Measurements from ENCODE around the gene SIRT2.

Gene SIRT2

GRCh38 chr19:38919837-38920601 is 20.6 kb upstream of the SIRT2 start:
- no peak for DNase-seq

- DNase-seq: no peak
Observed at GRCh38 chr19:38918526-38918925, 19.1 kb upstream of the SIRT2 start.

- DNase-seq: no peak
Observed at GRCh38 chr19:38917921-38918491, 18.6 kb upstream of the SIRT2 start.

DNA sequence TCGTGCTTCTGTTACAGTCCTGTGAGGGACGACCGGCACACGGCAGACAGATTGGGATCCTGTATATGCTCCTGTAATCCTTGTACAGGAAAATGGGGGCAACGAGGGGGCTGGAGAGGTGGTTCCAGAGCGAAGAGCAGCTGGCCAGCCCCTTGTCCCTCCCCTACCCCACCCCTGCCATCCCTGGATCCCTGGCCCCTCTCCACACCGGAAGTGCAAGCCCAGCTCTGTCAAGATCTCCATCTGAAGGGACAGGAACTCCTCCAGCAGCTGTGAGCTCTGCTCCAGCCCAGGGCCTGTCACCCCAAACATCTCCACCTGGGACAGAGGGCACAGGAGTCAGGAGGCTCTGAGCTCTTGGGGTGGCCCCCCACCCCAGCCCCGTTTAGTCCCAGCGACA is 18.1 kb upstream of the SIRT2 start:
- no peak for DNase-seq

- DNase-seq: no peak
Observed at GRCh38 chr19:38915329-38916321, 16.2 kb upstream of the SIRT2 start.

GRCh38 chr19:38913958-38914357 is 14.5 kb upstream of the SIRT2 start:
- DNase-seq: no peak

GRCh38 chr19:38912600-38913514 is 13.4 kb upstream of the SIRT2 start:
- DNase-seq: no peak

- no peak for DNase-seq
Observed at GRCh38 chr19:38911388-38912001, 12.1 kb upstream of the SIRT2 start.

GRCh38 chr19:38910488-38910887 is 11.1 kb upstream of the SIRT2 start:
- no peak for DNase-seq

GRCh38 chr19:38908911-38909310 is 9.5 kb upstream of the SIRT2 start:
- no peak for DNase-seq

DNA sequence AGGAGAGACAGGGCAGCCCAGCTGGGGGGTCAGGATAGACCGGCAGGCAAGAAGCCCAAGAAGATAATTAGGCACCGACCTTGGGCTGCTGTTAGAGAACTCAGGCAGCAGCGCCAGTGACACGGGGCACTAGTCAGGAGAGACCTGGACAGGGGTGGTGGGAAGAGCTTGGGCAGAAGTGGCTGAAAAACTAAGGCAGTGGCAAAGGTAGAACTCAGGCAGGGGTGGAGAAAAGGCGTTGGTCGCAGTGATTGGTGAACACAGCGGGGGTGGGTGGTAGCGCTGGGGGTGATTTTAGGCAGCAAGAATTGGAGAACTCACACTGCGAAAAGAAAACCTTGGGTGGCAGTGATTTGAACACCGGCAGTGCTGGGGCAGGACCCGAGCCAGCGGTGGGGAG is 8.3 kb upstream of the SIRT2 start:
- DNase-seq: no peak

- DNase-seq: no peak
Observed at GRCh38 chr19:38907227-38907626, 7.8 kb upstream of the SIRT2 start.

GRCh38 chr19:38905620-38906019 is 6.2 kb upstream of the SIRT2 start:
- no peak for DNase-seq

DNA sequence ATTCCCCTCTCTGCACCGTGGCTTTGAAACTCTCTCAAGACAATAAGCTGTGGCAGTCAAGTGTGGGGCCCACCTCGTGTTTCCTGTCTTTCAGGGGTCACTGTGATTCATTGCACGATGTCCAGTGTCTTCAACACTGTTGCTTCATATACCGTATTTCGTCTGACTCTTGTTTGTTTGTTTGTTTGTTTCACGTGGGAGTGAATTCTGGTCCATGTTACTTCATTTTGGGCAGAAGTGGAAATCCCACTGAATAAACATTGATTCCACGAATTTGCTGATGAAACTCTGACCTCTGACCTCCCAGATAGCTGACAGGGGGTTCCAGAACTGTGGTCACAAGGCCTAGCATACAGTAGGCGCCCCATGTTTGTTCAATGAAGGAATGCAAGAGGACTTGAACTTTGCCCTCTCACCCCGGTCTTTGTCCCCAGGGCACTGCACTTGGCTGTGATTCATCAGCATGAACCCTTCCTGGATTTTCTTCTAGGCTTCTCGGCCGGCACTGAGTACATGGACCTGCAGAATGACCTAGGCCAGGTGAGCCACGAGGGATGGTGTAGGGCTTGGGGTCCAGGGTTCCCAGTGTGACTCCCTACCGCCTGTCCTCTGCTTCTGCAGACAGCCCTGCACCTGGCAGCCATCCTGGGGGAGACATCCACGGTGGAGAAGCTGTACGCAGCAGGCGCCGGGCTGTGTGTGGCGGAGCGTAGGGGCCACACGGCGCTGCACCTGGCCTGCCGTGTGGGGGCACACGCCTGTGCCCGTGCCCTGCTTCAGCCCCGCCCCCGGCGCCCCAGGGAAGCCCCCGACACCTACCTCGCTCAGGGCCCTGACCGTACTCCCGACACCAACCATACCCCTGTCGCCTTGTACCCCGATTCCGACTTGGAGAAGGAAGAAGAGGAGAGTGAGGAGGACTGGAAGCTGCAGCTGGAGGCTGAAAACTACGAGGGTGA is 5.4 kb upstream of the SIRT2 start:
- no peak for DNase-seq

DNA sequence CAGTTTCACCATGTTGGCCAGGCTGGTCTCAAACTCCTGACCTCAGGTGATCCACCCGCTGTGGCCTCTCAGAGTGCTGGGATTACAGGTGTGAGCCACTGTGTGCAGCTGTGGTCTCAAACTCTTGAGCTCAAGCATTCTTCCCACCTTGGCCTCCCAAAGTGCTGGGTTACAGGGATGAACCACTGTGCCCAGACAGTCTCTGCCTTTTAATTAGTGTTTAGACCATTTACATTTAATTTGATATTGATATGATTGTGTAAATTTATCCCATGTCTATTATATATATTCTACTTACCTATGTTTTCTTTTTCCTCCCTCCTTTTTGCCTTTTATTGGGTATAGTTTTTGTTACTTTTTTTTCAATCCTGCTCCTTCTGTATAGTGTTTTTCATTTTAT is 2.3 kb upstream of the SIRT2 start:
- no peak for DNase-seq

DNA sequence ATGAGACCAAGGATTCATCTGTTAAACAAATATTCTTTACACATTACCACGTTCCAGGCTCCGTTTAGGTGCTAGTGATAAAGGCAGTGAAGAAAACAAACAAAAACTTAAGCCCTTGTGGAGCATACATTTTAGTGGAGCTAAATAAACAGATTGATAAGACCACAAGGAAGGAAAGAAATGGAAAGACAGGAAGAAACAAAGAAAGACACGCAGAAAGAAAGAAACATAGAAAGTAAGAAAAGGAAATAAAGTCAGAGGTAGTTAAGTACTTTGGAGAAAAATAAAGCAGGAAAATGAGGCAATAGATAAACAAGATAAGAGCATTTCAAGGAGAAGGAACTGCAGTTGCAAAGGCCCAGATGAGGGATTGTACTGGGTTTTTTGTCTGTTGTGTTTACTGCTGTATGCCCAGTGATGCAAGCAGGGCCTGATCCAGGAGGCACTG is 1.3 kb upstream of the SIRT2 start:
- DNase-seq: peak; percentile 14

DNA sequence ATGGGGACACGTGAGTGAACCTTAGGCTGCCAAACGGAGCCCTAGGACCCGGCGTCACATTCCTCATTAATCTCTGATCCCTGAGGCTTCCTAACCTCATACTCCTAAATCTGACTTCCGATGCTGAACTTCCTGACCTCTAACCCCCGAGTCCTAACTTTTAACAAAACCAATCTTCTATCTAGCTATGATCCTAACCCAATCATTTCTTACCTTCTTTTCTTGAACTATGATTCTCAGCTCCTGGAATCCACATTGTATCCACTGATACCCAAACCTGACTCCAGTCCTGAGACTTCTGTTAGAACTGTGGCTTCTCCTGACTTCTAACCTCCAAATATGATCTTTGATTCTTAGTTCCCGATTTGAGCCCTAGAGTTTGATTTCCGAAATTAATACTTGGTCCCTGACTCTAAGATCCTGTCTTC is 798 bp upstream of the SIRT2 start:
- peak; percentile 55 for DNase-seq

DNA sequence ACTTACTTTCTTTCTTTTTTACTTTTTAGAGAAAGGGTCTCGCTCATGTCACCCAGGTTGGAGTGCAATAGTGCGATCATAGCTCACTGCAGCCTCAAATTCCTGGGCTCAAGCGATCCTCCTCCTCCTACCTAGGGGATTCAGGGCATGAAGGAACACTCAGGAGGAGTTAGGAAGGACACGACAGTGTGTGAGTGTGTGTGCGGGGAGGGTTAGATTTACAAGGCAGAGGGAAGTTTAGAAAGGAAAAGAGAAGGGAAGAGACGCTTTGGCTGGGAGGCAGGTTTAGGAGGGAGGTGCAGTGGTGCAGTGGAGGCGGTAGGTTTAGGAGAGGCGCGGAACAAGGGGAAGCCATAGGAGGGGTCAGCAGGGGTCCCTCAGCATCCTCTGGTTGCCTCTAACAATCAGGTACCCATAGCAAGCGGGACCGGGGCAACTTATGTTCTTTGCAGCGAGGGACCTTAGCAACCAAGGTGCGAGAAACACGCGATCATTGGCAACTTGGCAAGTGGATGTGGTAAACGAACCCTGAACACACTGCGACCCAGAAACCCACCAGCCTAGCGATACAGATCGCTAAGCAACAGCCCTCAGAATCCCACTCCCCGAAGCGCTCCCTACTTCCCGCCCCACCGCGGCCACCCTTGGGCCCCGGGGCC is 501 bp downstream of the SIRT2 start:
- no peak for DNase-seq

DNA sequence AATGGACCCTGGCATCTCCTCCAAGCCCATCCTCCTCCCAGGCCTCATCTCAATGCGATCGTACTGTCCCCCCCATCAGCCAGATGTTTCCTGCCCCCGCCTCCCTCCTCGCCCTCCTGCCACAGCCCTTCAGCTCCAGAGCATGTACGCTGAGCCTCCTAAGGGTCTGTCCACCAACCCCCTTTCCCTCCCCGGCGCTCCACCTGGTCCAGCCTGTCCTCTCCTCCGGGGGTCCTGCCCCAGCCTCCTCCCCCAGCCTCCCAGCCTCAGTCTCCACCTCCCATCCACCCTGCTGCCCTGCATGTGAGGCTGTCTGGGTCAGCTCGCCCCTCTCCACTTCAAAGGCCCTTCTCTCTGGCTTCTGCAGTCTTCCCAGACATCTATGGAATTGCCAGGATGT is 4.5 kb downstream of the SIRT2 start:
- DNase-seq: no peak

GRCh38 chr19:38893341-38893771 is 6.1 kb downstream of the SIRT2 start:
- no peak for DNase-seq
